ENCODE measurements around the gene PPP1R12C. TPM values are rescaled to one million over a fixed set of nuclear protein-coding genes. Genes with fewer than 3 reads are reported as not detected.
"Not testable (repeated sequence)": the region's sequence is repeated elsewhere in the genome, so short reads cannot be mapped to it uniquely, and the experiment has no call there.

PPP1R12C gene
- total and polyA plus RNA-seq, 9 donors, result 21.4 to 152 (median 110) TPM

GRCh38 chr19:55063492-55063843 is 54.0 kb downstream of the PPP1R12C start:
- Histone ChIP-seq H3K4me3 (peak overlapping the region; percentile 81), H3K27ac (peak overlapping the region in 1 of 2 donors; percentile 11)
- intact Hi-C loops (cut with DNase I), result no loop called here

DNA sequence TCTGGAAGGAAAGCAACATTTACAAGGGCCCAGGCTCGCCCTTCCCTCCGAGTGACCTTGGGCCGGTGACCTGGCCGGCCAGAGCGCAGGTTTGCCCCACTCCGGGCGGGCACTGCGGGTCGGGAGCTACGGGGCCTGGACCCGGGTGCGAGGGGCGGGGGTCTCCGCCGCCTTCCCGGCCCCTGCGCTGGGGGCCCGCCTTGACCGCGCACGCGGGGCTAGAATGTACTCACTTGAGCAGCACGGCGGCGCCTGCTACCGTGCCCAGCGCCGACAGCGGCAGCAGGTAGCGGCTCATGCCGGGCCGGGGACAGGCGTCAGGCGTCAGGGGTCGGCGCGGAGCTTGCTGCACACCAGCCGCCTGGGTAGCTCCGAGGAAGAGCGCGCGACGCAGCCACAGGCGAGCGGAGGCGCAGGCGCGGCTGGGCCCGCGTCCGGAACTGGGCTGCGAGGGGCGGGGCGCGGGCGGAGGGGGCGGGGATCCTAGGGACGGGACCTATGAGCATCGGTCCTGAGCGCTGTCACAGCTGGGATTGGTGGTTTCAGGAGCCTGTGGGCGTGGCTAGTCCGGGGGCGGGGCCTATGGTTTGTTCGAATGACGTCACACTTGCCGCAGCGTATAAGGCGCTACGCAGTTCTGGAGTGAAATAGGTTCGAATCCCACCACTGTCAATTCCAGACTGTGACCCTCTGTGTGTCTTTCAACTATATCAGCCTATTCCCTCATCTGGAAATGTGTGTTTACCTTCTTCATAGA is 54.5 kb downstream of the PPP1R12C start, which contains the start of gene RDH13:
TSS of gene RDH13 (minus strand) at position 414 of the 757 bp plus-strand sequence. CDS start at position 298, 116 bp downstream.
- Histone ChIP-seq H3K27me3 (no peaks in the 10 kb centered on the region), H3K4me3 (peak within 1 kb of the TSS; percentile 81), H3K36me3 (no peaks in the 10 kb centered on the region), H3K9me3 (no peaks in the 10 kb centered on the region), H3K4me1 (ENCODE audit: insufficient read depth) (peaks cover 4% of the 10 kb centered on the region), H3K27ac (peak within 1 kb of the TSS in 1 of 2 donors; percentile 11)
- peak; percentile 91 to 98 (median 98) for DNase-seq
- intact Hi-C loops (cut with DNase I), result no loop called here
- TF ChIP-seq EP300 (IDR thresholded peaks at IDR 0.05), result no peak
- peak; percentile 15 for TF ChIP-seq POLR2A (IDR thresholded peaks at IDR 0.05)
- WGBS, 3 donors, result 1 to 2% (median 1%) methylated on average over 54 to 70 of the region's 70 CpGs

More at GRCh38 chr19:55063492-55063843, 54.0 kb downstream of the PPP1R12C start:
- H3K4me1 ChIP-seq (ENCODE audit: insufficient read depth), result peaks cover 4% of the 10 kb centered on the region
- no peaks in the 10 kb centered on the region for H3K9me3 ChIP-seq
- no peak for TF ChIP-seq EP300 (IDR thresholded peaks at IDR 0.05)
- no peak for TF ChIP-seq CTCF (IDR thresholded peaks at IDR 0.05)
- no peak for TF ChIP-seq POLR2A (IDR thresholded peaks at IDR 0.05)
- no peaks in the 10 kb centered on the region for H3K36me3 ChIP-seq
- H3K27me3 ChIP-seq, result no peaks in the 10 kb centered on the region
- 48 to 71% (median 68%) methylated on average over 3 of the region's 3 CpGs for WGBS, 3 donors
- no peak for DNase-seq

- DNase-seq, result not testable (repeated sequence)
- WGBS, 3 donors, result 57 to 62% (median 62%) methylated on average over 9 of the region's 9 CpGs
Observed at GRCh38 chr19:55060287-55060686, 57.1 kb downstream of the PPP1R12C start.

DNA sequence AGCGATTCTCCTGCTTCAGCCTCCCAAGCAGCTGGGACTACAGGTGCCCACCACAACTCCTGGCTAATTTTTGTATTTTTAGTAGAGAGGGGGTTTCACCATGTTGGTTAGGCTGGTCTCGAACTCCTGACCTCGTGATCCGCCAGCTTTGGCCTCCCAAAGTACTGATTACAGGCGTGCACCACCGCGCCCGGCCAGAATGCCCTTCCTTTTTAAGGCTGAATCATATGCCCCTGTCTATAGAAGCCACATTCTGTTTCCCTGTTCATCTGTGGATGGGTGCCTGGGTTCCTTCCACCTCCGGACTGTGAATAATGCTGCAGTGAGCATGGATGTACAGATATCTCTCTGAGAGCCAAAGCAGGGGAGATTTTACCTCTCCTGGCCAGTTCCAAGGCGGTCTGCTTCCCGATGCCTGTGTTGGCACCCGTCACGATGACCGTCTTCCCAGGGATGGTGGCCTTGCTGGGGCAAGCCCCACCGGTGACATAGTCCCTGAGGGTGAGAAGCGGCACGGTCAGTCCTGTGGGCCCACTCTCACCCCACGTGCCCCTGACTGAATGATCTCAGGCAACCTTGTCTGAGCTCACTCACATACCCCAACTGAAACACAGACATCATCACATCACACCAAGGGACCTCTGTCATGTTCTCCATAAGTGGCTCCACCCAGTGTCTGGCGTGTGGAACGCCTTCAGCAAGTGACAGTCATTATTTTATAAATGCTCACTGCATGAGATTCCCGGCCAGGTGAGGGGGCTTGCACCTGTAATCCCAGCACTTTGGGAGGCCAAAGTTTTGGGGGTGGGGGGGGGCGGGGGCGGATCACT is 58.4 kb downstream of the PPP1R12C start:
- intact Hi-C loops (cut with DNase I), result no loop called here
- whole genome bisulfite sequencing, 3 donors, result 95 to 97% (median 96%) methylated on average over 23 of the region's 23 CpGs
- no peak overlapping the region for H3K4me3 ChIP-seq
- no peaks in the 10 kb centered on the region for H3K9me3 ChIP-seq
- TF ChIP-seq POLR2A (IDR thresholded peaks at IDR 0.05) (no peak), EP300 (IDR thresholded peaks at IDR 0.05) (no peak), CTCF (IDR thresholded peaks at IDR 0.05) (no peak)
- no peaks in the 10 kb centered on the region for H3K27me3 ChIP-seq
- DNase-seq, result no peak
- no peak overlapping the region for H3K27ac ChIP-seq
- H3K4me1 ChIP-seq (ENCODE audit: insufficient read depth), result peaks cover 4% of the 10 kb centered on the region
- H3K36me3 ChIP-seq, result no peaks in the 10 kb centered on the region

More at GRCh38 chr19:55060287-55060686, 57.1 kb downstream of the PPP1R12C start:
- H3K4me1 ChIP-seq (ENCODE audit: insufficient read depth); H3K4me3 ChIP-seq; H3K9me3 ChIP-seq; intact Hi-C loops (cut with DNase I); H3K27ac ChIP-seq; H3K36me3 ChIP-seq; H3K27me3 ChIP-seq: not testable (repeated sequence)

GRCh38 chr19:55056827-55057226 is 60.6 kb downstream of the PPP1R12C start:
- DNase-seq, result no peak
- H3K27me3 ChIP-seq, result no peaks in the 10 kb centered on the region
- intact Hi-C loops (cut with DNase I), result no loop called here
- TF ChIP-seq POLR2A (IDR thresholded peaks at IDR 0.05) (no peak), EP300 (IDR thresholded peaks at IDR 0.05) (no peak), CTCF (IDR thresholded peaks at IDR 0.05) (no peak)
- peaks cover under 1% of the 10 kb centered on the region for H3K4me1 ChIP-seq (ENCODE audit: insufficient read depth)
- 96 to 97% (median 97%) methylated on average over 9 of the region's 9 CpGs for WGBS, 3 donors
- no peaks in the 10 kb centered on the region for H3K36me3 ChIP-seq
- no peaks in the 10 kb centered on the region for H3K9me3 ChIP-seq
- H3K4me3 ChIP-seq, result no peak overlapping the region
- H3K27ac ChIP-seq, result no peak overlapping the region
